Erythroblast (primary cell): ENCODE measurements around the gene KIF2C.

ENCODE experiments used
- GATA1 ChIP-seq: IDR thresholded peaks from 2 replicates; pipeline ENCODE4 v1.6.1; 2011; ENCODE audit warnings: low read depth, mild to moderate bottlenecking, control low read depth, low read length, moderate library complexity
- POLR2A ChIP-seq: IDR thresholded peaks from 2 replicates; pipeline ENCODE4 v1.6.1; 2011; ENCODE audit warnings: mild to moderate bottlenecking, low read length

DNA sequence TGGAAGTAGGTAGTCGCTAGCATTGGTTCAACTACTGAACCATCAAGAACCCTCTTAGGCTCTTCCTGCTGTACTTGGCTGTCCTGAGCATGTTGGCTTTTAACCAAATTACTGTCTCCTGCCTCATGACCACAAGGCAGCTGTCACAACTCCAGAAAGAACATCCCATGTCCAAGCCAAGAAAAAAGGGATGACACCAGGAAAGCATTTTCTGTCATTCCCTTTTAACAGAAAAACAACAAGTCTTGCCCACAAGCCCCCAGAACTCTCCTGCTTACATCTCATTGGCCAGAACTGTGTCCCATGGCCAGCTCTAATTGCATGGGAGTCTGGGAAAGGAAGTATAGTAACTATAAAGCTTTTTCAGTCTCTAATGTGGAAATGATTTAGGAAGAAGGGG lies 6.3 kb upstream of the KIF2C start:
- TF ChIP-seq POLR2A (no peak), GATA1 (no peak)
